OCI-LY3 (cell line): ENCODE measurements around the gene DGKG.

Source experiments
- H2AFZ ChIP-seq: fragments of 200-600, 300-600 bp; shearing (Covaris generic); 2 replicates; pipeline ENCODE4 v1.6.0; 2014; ENCODE audit warnings: antibody characterized with exemption, low read depth, low read length
- H3K27ac ChIP-seq: fragments of 200-600, 300-600 bp; sonication (generic); 2 replicates; pipeline ENCODE4 v1.5.1; 2014; ENCODE audit warnings: mild to moderate bottlenecking, low read length, moderate library complexity, mixed read lengths
- H3K27me3 ChIP-seq: fragments of 200-600, 300-600 bp; sonication (generic); 2 replicates; pipeline ENCODE4 v1.6.1; 2014; ENCODE audit warnings: low read depth, low read length, mixed read lengths
- H3K36me3 ChIP-seq: fragments of 200-600, 300-600 bp; sonication (generic); replicated peaks from 2 replicates; pipeline ENCODE3; 2014; ENCODE audit warnings: low read depth, low read length, mixed read lengths
- H3K4me1 ChIP-seq: fragments of 300-600, 200-600 bp; sonication (generic); 2 replicates; pipeline ENCODE4 v1.6.1; 2014; ENCODE audit warnings: low read length, mixed read lengths
- H3K4me2 ChIP-seq: fragments of 200-600, 300-600 bp; sonication (generic); 2 replicates; pipeline ENCODE4 v1.6.1; 2014; ENCODE audit warnings: low read length, mixed read lengths
- H3K4me3 ChIP-seq: fragments of 300-600, 200-600 bp; sonication (generic); 2 replicates; pipeline ENCODE4 v1.5.1; 2014; ENCODE audit warnings: antibody characterized with exemption, mild to moderate bottlenecking, low read length, moderate library complexity
- H3K79me2 ChIP-seq: fragments of 300-600, 200-600 bp; shearing (Covaris generic); 2 replicates; pipeline ENCODE4 v1.6.1; 2014; ENCODE audit warnings: mild to moderate bottlenecking, low read length, mixed read lengths
- H3K9ac ChIP-seq: fragments of 300-600, 200-600 bp; shearing (Covaris generic); 2 replicates; pipeline ENCODE4 v1.6.0; 2014; ENCODE audit warnings: mild to moderate bottlenecking, low read length, moderate library complexity
- H3K9me3 ChIP-seq: fragments of 200-600, 300-600 bp; shearing (Covaris generic); 2 replicates; pipeline ENCODE4 v1.6.1; 2014; ENCODE audit warnings: low read length, mixed read lengths; ENCODE audit not compliant: insufficient read depth
- H4K20me1 ChIP-seq: fragments of 200-600, 300-600 bp; sonication (generic); 2 replicates; pipeline ENCODE4 v1.6.1; 2016; ENCODE audit warnings: low read length, mixed read lengths; ENCODE audit not compliant: insufficient read depth
- CTCF ChIP-seq: fragments of 200-600, 300-600 bp; sonication (generic); IDR thresholded peaks from 2 replicates; pipeline ENCODE4 v1.5.1; 2014; ENCODE audit warnings: antibody characterized with exemption, low read length, low read depth
- EZH2phosphoT487 ChIP-seq: fragments of 200-600 bp; shearing (Covaris generic); IDR thresholded peaks from 2 replicates; pipeline ENCODE4 v1.6.1; 2018; ENCODE audit warnings: antibody characterized with exemption, mixed run types, low read depth

Gene DGKG

GRCh38 chr3:186327912-186328487, 34.0 kb downstream of the DGKG start:
- H4K20me1 ChIP-seq, result no peaks in the 10 kb centered on the region
- H2AFZ ChIP-seq, result no peak overlapping the region
- H3K9me3 ChIP-seq, result no peaks in the 10 kb centered on the region
- peaks cover 8% of the 10 kb centered on the region; the same call in 1 of the 2 replicates for H3K4me1 ChIP-seq
- no peak overlapping the region for H3K4me2 ChIP-seq
- no peak overlapping the region for H3K4me3 ChIP-seq
- no peak overlapping the region for H3K27ac ChIP-seq
- H3K9ac ChIP-seq, result no peak overlapping the region
- H3K27me3 ChIP-seq, result no peaks in the 10 kb centered on the region
- no peaks in the 10 kb centered on the region for H3K79me2 ChIP-seq
- H3K36me3 ChIP-seq, result no peaks in the 10 kb centered on the region
- TF ChIP-seq EZH2phosphoT487 (no peak), CTCF (no peak)

- H3K9ac ChIP-seq, result no peak overlapping the region
- H3K79me2 ChIP-seq, result no peaks in the 10 kb centered on the region
- H3K27me3 ChIP-seq, result no peaks in the 10 kb centered on the region
- H3K9me3 ChIP-seq, result no peaks in the 10 kb centered on the region
- H2AFZ ChIP-seq, result no peak overlapping the region
- H3K36me3 ChIP-seq, result no peaks in the 10 kb centered on the region
- TF ChIP-seq CTCF (no peak), EZH2phosphoT487 (no peak)
- no peaks in the 10 kb centered on the region for H4K20me1 ChIP-seq
- H3K4me1 ChIP-seq, result no peaks in the 10 kb centered on the region
- no peak overlapping the region for H3K4me2 ChIP-seq
- no peak overlapping the region for H3K4me3 ChIP-seq
- H3K27ac ChIP-seq, result no peak overlapping the region
These were observed 39.3 kb downstream of the DGKG start for GRCh38 chr3:186322761-186323160.

GRCh38 chr3:186321746-186322145, 40.3 kb downstream of the DGKG start:
- no peaks in the 10 kb centered on the region for H3K79me2 ChIP-seq
- H3K9ac ChIP-seq, result no peak overlapping the region
- no peaks in the 10 kb centered on the region for H3K9me3 ChIP-seq
- H3K27ac ChIP-seq, result no peak overlapping the region
- no peaks in the 10 kb centered on the region for H3K4me1 ChIP-seq
- no peaks in the 10 kb centered on the region for H3K36me3 ChIP-seq
- TF ChIP-seq EZH2phosphoT487, result no peak
- no peak for TF ChIP-seq CTCF
- no peak overlapping the region for H2AFZ ChIP-seq
- H4K20me1 ChIP-seq, result no peaks in the 10 kb centered on the region
- H3K4me2 ChIP-seq, result no peak overlapping the region
- no peak overlapping the region for H3K4me3 ChIP-seq
- no peaks in the 10 kb centered on the region for H3K27me3 ChIP-seq

- no peak overlapping the region for H3K4me3 ChIP-seq
- TF ChIP-seq CTCF, result no peak
- TF ChIP-seq EZH2phosphoT487, result no peak
These were observed 41.0 kb downstream of the DGKG start for GRCh38 chr3:186320862-186321568.

More at GRCh38 chr3:186320862-186321568, 41.0 kb downstream of the DGKG start:
- no peak overlapping the region for H3K4me2 ChIP-seq
- no peaks in the 10 kb centered on the region for H3K79me2 ChIP-seq
- H2AFZ ChIP-seq, result no peak overlapping the region
- H3K27ac ChIP-seq, result no peak overlapping the region
- no peak overlapping the region for H3K9ac ChIP-seq
- H3K36me3 ChIP-seq, result no peaks in the 10 kb centered on the region
- no peaks in the 10 kb centered on the region for H3K9me3 ChIP-seq
- H3K4me1 ChIP-seq, result no peaks in the 10 kb centered on the region
- H3K27me3 ChIP-seq, result no peaks in the 10 kb centered on the region
- H4K20me1 ChIP-seq, result no peaks in the 10 kb centered on the region
